ENCODE results near the gene PSENEN.

GRCh38 chr19:35789978-35790944 lies 44.8 kb downstream of the PSENEN start:
- TF ChIP-seq, protein P1, sequence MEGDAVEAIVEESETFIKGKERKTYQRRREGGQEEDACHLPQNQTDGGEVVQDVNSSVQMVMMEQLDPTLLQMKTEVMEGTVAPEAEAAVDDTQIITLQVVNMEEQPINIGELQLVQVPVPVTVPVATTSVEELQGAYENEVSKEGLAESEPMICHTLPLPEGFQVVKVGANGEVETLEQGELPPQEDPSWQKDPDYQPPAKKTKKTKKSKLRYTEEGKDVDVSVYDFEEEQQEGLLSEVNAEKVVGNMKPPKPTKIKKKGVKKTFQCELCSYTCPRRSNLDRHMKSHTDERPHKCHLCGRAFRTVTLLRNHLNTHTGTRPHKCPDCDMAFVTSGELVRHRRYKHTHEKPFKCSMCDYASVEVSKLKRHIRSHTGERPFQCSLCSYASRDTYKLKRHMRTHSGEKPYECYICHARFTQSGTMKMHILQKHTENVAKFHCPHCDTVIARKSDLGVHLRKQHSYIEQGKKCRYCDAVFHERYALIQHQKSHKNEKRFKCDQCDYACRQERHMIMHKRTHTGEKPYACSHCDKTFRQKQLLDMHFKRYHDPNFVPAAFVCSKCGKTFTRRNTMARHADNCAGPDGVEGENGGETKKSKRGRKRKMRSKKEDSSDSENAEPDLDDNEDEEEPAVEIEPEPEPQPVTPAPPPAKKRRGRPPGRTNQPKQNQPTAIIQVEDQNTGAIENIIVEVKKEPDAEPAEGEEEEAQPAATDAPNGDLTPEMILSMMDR (IDR thresholded peaks at IDR 0.05) = no peak
- no peak for TF ChIP-seq EP300 (IDR thresholded peaks at IDR 0.05)
